IMR-90 (cell line): ENCODE measurements around the gene ARHGEF39. TPM values are rescaled to one million over a fixed set of nuclear protein-coding genes. Genes with fewer than 3 reads are reported as not detected.

Source experiments
- ATAC-seq: fragments of 200-7000 bp; cut with Tn5 transposase; 2 replicates; pipeline ENCODE4 v1.9.1; 2020; ENCODE audit warnings: low read depth, mild to moderate bottlenecking, moderate library complexity
- BruUV-seq: library from RNA; stranded (reverse); fragments of 400-500 nt; replicated peaks from 2 replicates; lab custom pipeline; 2021; lab: Mats Ljungman, UMichigan
- CTCF ChIA-PET: fragments of 300-600 bp; formaldehyde crosslinking; extraction: SDS; loops from one replicate; lab custom pipeline; 2021; ENCODE audit warnings: antibody characterized with exemption; lab: Yijun Ruan, JAX
- POLR2A ChIA-PET: fragments of 300-600 bp; sonication (Branson Sonifier 250); formaldehyde crosslinking; loops from one replicate; lab custom pipeline; 2022; ENCODE audit warnings: antibody characterized with exemption; ENCODE audit not compliant: unreplicated experiment; lab: Charles Lee
- DNase-seq: peaks from one replicate; pipeline ENCODE4 v3.0.0; 2013
- H2AFZ ChIP-seq: replicated peaks from 2 replicates; pipeline ENCODE3; 2013; ENCODE audit warnings: low read length, mild to moderate bottlenecking; ENCODE audit not compliant: poor library complexity
- H2AK5ac ChIP-seq: 2 replicates; pipeline ENCODE4 v1.6.1; 2013; ENCODE audit warnings: low read depth, low read length, inconsistent platforms
- H2AK9ac ChIP-seq: replicated peaks from 2 replicates; pipeline ENCODE3; 2013; ENCODE audit warnings: mild to moderate bottlenecking, low read depth, low read length, moderate library complexity; ENCODE audit not compliant: poor library complexity
- H2BK120ac ChIP-seq: 2 replicates; pipeline ENCODE4 v1.6.1; 2013; ENCODE audit warnings: low read depth, low read length, inconsistent platforms
- H2BK15ac ChIP-seq: 3 replicates; pipeline ENCODE4 v1.6.1; 2013; ENCODE audit warnings: low read depth, low read length, inconsistent platforms
- H2BK20ac ChIP-seq: 2 replicates; pipeline ENCODE4 v1.6.1; 2013; ENCODE audit warnings: low read depth, mild to moderate bottlenecking, inconsistent platforms, low read length, moderate library complexity
- H2BK5ac ChIP-seq: 2 replicates; pipeline ENCODE4 v1.6.1; 2013; ENCODE audit warnings: mild to moderate bottlenecking, low read depth, low read length, inconsistent platforms; ENCODE audit not compliant: poor library complexity, severe bottlenecking
- H3K14ac ChIP-seq: replicated peaks from 2 replicates; pipeline ENCODE4 v1.6.1; 2013; ENCODE audit warnings: low read depth, low read length, inconsistent platforms
- H3K18ac ChIP-seq: 2 replicates; pipeline ENCODE4 v1.6.1; 2013; ENCODE audit warnings: low read depth, low read length, control low read depth
- H3K23ac ChIP-seq: 2 replicates; pipeline ENCODE4 v1.6.1; 2013; ENCODE audit warnings: low read depth, low read length, inconsistent platforms
- H3K27ac ChIP-seq: 2 replicates; pipeline ENCODE4 v1.5.1; 2013; ENCODE audit warnings: mild to moderate bottlenecking, control low read depth, low read length; ENCODE audit not compliant: insufficient read depth
- H3K27me3 ChIP-seq: 2 replicates; pipeline ENCODE4 v1.6.1; 2013; ENCODE audit warnings: low read length; ENCODE audit not compliant: control insufficient read depth, insufficient read depth
- H3K36me3 ChIP-seq: 2 replicates; pipeline ENCODE4 v1.6.1; 2013; ENCODE audit warnings: low read length, mixed read lengths; ENCODE audit not compliant: control insufficient read depth, insufficient read depth
- H3K4ac ChIP-seq: 2 replicates; pipeline ENCODE4 v1.6.1; 2013; ENCODE audit warnings: low read depth, low read length, inconsistent platforms
- H3K4me1 ChIP-seq: 2 replicates; pipeline ENCODE4 v1.6.1; 2013; ENCODE audit warnings: low read length, mixed read lengths; ENCODE audit not compliant: control insufficient read depth, insufficient read depth
- H3K4me2 ChIP-seq: 2 replicates; pipeline ENCODE4 v1.6.1; 2013; ENCODE audit warnings: low read depth, mild to moderate bottlenecking, control low read depth, low read length, moderate library complexity
- H3K4me3 ChIP-seq: 2 replicates; pipeline ENCODE4 v1.5.1; 2013; ENCODE audit warnings: low read depth, mild to moderate bottlenecking, control low read depth, low read length, moderate library complexity; ENCODE audit not compliant: insufficient read depth
- H3K56ac ChIP-seq: 2 replicates; pipeline ENCODE4 v1.6.1; 2013; ENCODE audit warnings: low read length, inconsistent platforms; ENCODE audit not compliant: insufficient read depth; ENCODE audit errors: extremely low read depth
- H3K79me1 ChIP-seq, 2 experiments: 2 replicates each; pipeline ENCODE4 v1.6.1; 2013; ENCODE audit warnings: low read length in 2 of 2, inconsistent platforms in 1 of 2, low read depth in 1 of 2
- H3K9ac ChIP-seq: 2 replicates; pipeline ENCODE4 v1.6.1; 2013; ENCODE audit warnings: low read depth, low read length, control low read depth
- H3K9me1 ChIP-seq: 2 replicates; pipeline ENCODE4 v1.6.1; 2013; ENCODE audit warnings: low read length, inconsistent platforms; ENCODE audit not compliant: insufficient read depth
- H3K9me3 ChIP-seq: 2 replicates; pipeline ENCODE4 v1.6.1; 2013; ENCODE audit warnings: low read length; ENCODE audit not compliant: control insufficient read depth, insufficient read depth
- H4K20me1 ChIP-seq: 2 replicates; pipeline ENCODE4 v1.6.1; 2013; ENCODE audit warnings: low read length, inconsistent platforms; ENCODE audit not compliant: insufficient read depth
- H4K5ac ChIP-seq: 2 replicates; pipeline ENCODE4 v1.6.1; 2013; ENCODE audit warnings: mild to moderate bottlenecking, low read depth, low read length, control low read depth
- H4K8ac ChIP-seq, 2 experiments: 2 replicates each; pipeline ENCODE4 v1.6.1; 2013; ENCODE audit warnings: low read depth in 2 of 2, low read length in 2 of 2, control low read depth in 1 of 2, inconsistent platforms in 1 of 2
- H4K91ac ChIP-seq: 2 replicates; pipeline ENCODE4 v1.6.1; 2013; ENCODE audit warnings: low read depth, low read length, inconsistent platforms; ENCODE audit not compliant: insufficient read depth
- ELK1 ChIP-seq: fragments of 150-350 bp; IDR thresholded peaks from 2 replicates; pipeline ENCODE4 v1.6.1; 2016; ENCODE audit warnings: low read depth, mild to moderate bottlenecking, low read length, moderate library complexity, borderline replicate concordance
- MXI1 ChIP-seq: IDR thresholded peaks from 2 replicates; pipeline ENCODE4 v1.6.1; 2012; ENCODE audit warnings: low read depth, mild to moderate bottlenecking, low read length, moderate library complexity, borderline replicate concordance
- RAD21 ChIP-seq: IDR thresholded peaks from 2 replicates; pipeline ENCODE4 v1.6.1; 2012; ENCODE audit warnings: low read length, improper control_type of control experiment
- WGBS, 2 experiments: methylation state at CpG; one replicate each; pipeline versions ENCODE4 v1.1.5 to v1.1.7; 2013; ENCODE audit warnings: missing lambda C conversion rate in 2 of 2; ENCODE audit not compliant: insufficient read length in 1 of 2; ENCODE audit errors: extremely low coverage in 2 of 2; 5-methylcytosine and 5-hydroxymethylcytosine counted together
- dilution Hi-C: fragments of 300-500 bp; cut with HindIII; formaldehyde crosslinking; loops from one replicate; pipeline ENCODE4 v1.14.3; 2018; ENCODE audit warnings: low sequenced_read_pairs; ENCODE audit not compliant: unreplicated experiment
- in situ Hi-C: fragments of 300-500 bp; cut with MboI; formaldehyde crosslinking; loops from 3 replicates; pipeline ENCODE4 v1.14.3; 2019; ENCODE audit warnings: low sequenced_read_pairs, inconsistent platforms, mixed read lengths
- intact Hi-C: fragments of 100-400 bp; cut with micrococcal nuclease; formaldehyde crosslinking; loops from 2 replicates; pipeline ENCODE4 v1.10.0; 2022
- polyA plus RNA-seq, 3 experiments: library from polyadenylated mRNA; depleted of rRNA; stranded (reverse); fragments of >200 nt; gene quantifications; 2 replicates each; pipeline ENCODE4 v1.2.3, GENCODE V29; 2012; ENCODE audit warnings: low replicate concordance in 1 of 3
- total RNA-seq: library from RNA; depleted of rRNA; stranded (reverse); fragments of >200 nt; gene quantifications from 2 replicates; pipeline ENCODE4 v1.2.3, GENCODE V29; 2012

Gene ARHGEF39
- total and polyA plus RNA-seq, 2 of the 4 experiments (the other 2 are of a cell fraction) = 2.5 to 2.8 TPM

GRCh38 chr9:35687972-35688557, 23.1 kb upstream of the ARHGEF39 start:
- POLR2A ChIA-PET = interaction anchor here (0.5 to 3.8 kb wide), 8 partner anchors 9 to 323 kb away, joined by 4 to 14 read pairs (median 6); partner anchors contain the start of genes CCDC107, RMRP and RUSC2
- Histone ChIP-seq H3K23ac (peak overlapping the region; percentile 92), H3K14ac (peak overlapping the region; percentile 100), H4K5ac (peak overlapping the region; percentile 18; the same call in 1 of the 2 replicates), H3K9me1 (peaks cover 26% of the 10 kb centered on the region), H2AK9ac (peak overlapping the region; percentile 85), H3K4me2 (peak overlapping the region; percentile 97), H4K91ac (peak overlapping the region; percentile 3; the same call in 1 of the 2 replicates), H2BK20ac (peak overlapping the region; percentile 20; the same call in 1 of the 2 replicates), H3K4me1 (peaks cover 37% of the 10 kb centered on the region), H2BK5ac (peak overlapping the region; percentile 98), H2BK120ac (peak overlapping the region; percentile 21; the same call in 1 of the 2 replicates), H3K27me3 (no peaks in the 10 kb centered on the region), H4K20me1 (peaks cover 67% of the 10 kb centered on the region), H3K36me3 (peaks cover 50% of the 10 kb centered on the region), H3K9ac (peak overlapping the region; percentile 98), H3K79me1 (peaks cover 13 to 77% of the 10 kb centered on the region in 2 experiments), H2BK15ac (no peak overlapping the region; the same call in 2 of the 3 replicates), H3K4ac (peak overlapping the region; percentile 96), H3K4me3 (peak overlapping the region; percentile 83), H3K56ac (peak overlapping the region; percentile 91), H2AK5ac (peak overlapping the region; percentile 5), H3K9me3 (no peaks in the 10 kb centered on the region), H3K27ac (peak overlapping the region; percentile 90), H3K18ac (peak overlapping the region; percentile 65), H2AFZ (peak overlapping the region; percentile 24), H4K8ac (peak overlapping the region in 1 of 2 experiments; percentile 69; a peak in 2 of 4 replicates)
- ATAC-seq (no peak), DNase-seq (no peak)
- in situ Hi-C loops (no loop called here), intact Hi-C loops (loop anchor here (10.0 kb wide), 1 partner anchor 83 kb away; the partner anchor contains the start of gene TESK1), dilution Hi-C loops (no loop called here)
- TF ChIP-seq ELK1 (no peak), MXI1 (no peak), RAD21 (no peak)
- CTCF ChIA-PET = interaction anchor here (0.6 to 1.2 kb wide), 2 partner anchors 8 to 76 kb away, joined by 3 to 7 read pairs; no protein-coding TSS in a partner anchor
- WGBS, 2 experiments = no CpG with 5 or more reads among the region's 2 CpGs
- BruUV-seq = no TSS peak
